Muscle of leg (tissue), 11 donors: ENCODE data around the gene AP1G1. TPM values are rescaled to one million over a fixed set of nuclear protein-coding genes. Genes with fewer than 3 reads are reported as not detected.

ENCODE experiments used
- DNase-seq: peaks from one replicate; pipeline ENCODE4 v3.0.0; 2013
- H3K27ac ChIP-seq: one replicate; pipeline ENCODE4 v1.5.1; 2013; ENCODE audit warnings: mild to moderate bottlenecking, low read length, control low read depth
- H3K27me3 ChIP-seq: one replicate; pipeline ENCODE4 v1.6.1; 2013; ENCODE audit warnings: low read length; ENCODE audit not compliant: control insufficient read depth, insufficient read depth
- H3K36me3 ChIP-seq: one replicate; pipeline ENCODE4 v1.6.1; 2013; ENCODE audit warnings: low read length; ENCODE audit not compliant: control insufficient read depth, insufficient read depth
- H3K4me1 ChIP-seq: one replicate; pipeline ENCODE4 v1.6.1; 2013; ENCODE audit warnings: low read length; ENCODE audit not compliant: control insufficient read depth, insufficient read depth
- H3K4me3 ChIP-seq: one replicate; pipeline ENCODE4 v1.5.1; 2013; ENCODE audit warnings: low read length, control low read depth
- H3K9me3 ChIP-seq: replicated peaks from 2 replicates; pipeline ENCODE4 v1.6.1; 2013; ENCODE audit warnings: low read depth, low read length; ENCODE audit not compliant: control insufficient read depth
- WGBS: methylation state at CpG from one replicate; pipeline ENCODE4 v1.1.5; 2013; ENCODE audit warnings: missing lambda C conversion rate; ENCODE audit not compliant: insufficient coverage; 5-methylcytosine and 5-hydroxymethylcytosine counted together
- polyA plus RNA-seq, 8 donors: library from polyadenylated mRNA; unstranded; fragments of 120-200 nt; gene quantifications; one replicate each; pipeline versions ENCODE4 v1.2.1 to v1.2.3, GENCODE V29; 2013; ENCODE audit warnings: inconsistent platforms in 1 of 8, low replicate concordance in 1 of 8; ENCODE audit not compliant: insufficient read length in 8 of 8, insufficient read depth in 1 of 8
- total RNA-seq: library from RNA; stranded (reverse); fragments of 120-200 nt; gene quantifications from one replicate; pipeline ENCODE4 v1.2.4, GENCODE V29; 2013

AP1G1 gene
- total and polyA plus RNA-seq, 9 donors: 33.7 to 42.7 (median 38.8) TPM

- peak; percentile 39 for DNase-seq
- 70% methylated on average over 2 of the region's 3 CpGs for WGBS
- Histone ChIP-seq H3K27ac (no peak overlapping the region), H3K9me3 (no peaks in the 10 kb centered on the region), H3K27me3 (no peaks in the 10 kb centered on the region), H3K4me3 (no peak overlapping the region), H3K36me3 (peaks cover 28% of the 10 kb centered on the region), H3K4me1 (no peaks in the 10 kb centered on the region)
These were observed 41.4 kb downstream of the AP1G1 start for GRCh38 chr16:71767060-71767900.

DNA sequence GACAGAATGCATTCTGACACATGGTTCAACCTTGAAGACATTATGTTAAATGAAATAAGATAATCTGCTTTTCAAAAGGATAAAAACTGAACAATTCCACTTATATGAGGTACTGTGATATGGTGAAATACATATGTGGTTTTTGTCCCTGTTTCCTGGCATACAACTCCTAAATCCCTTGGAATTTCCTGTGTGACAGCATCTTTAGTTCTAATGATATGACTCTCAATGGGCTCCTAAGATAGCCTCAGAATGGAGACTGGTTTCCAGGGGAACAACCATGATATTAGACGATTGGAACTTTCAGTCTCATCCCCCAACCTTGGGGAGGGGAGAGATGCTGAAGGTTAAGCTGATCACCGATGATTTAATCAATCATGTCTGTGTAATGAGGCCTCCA is 46.4 kb downstream of the AP1G1 start:
- Histone ChIP-seq H3K4me3 (no peak overlapping the region), H3K27ac (no peak overlapping the region), H3K9me3 (no peaks in the 10 kb centered on the region), H3K4me1 (no peaks in the 10 kb centered on the region), H3K36me3 (peaks cover 29% of the 10 kb centered on the region), H3K27me3 (no peaks in the 10 kb centered on the region)
- 100% methylated on average over 1 of the region's 2 CpGs for WGBS
- DNase-seq: no peak

DNA sequence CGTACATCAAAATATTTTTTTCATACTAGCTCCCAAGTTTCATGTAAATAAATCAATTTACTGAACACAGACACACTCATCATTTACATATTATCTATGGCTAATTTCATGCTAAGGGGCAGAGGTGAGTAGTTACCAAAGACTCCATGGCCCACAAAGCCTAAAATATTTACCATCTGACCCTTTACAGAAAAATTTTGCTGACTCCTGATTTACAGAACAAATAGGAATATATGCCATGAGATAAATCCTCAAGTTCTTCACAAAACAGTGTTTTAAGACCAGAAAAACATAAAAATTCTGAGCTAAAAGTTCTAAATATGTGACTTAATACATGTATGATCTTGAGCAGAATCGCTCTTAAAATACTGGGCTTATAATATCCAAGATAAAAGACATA is 47.5 kb downstream of the AP1G1 start:
- no peak overlapping the region for H3K27ac ChIP-seq
- 86% methylated on average over 1 of the region's 2 CpGs for whole genome bisulfite sequencing
- H3K4me1 ChIP-seq: no peaks in the 10 kb centered on the region
- H3K4me3 ChIP-seq: no peak overlapping the region
- H3K36me3 ChIP-seq: peaks cover 35% of the 10 kb centered on the region
- no peaks in the 10 kb centered on the region for H3K9me3 ChIP-seq
- DNase-seq: no peak
- H3K27me3 ChIP-seq: no peaks in the 10 kb centered on the region

DNA sequence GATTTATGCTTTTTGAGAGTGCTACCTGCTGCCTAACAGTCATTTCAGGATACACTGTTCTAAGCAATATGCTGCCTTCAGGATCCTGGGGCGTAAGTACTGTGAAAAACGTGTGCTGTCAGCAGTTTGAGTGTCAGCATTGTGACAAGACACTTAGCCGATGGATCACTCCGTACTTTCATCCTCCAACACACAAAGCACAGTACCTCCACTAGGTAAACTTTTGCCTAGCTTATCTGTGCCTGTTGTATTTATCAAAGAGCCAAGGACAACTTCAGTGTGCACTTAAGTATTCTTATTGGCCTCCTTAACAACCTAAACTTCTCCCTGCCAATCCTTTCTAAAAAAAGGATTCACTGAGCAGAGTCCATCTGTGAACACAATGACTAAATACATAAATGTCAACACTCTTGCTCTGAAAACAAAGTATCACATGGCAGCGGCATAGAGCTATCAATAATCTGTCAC is 50.3 kb downstream of the AP1G1 start:
- peaks cover 55% of the 10 kb centered on the region for H3K36me3 ChIP-seq
- H3K4me1 ChIP-seq: no peaks in the 10 kb centered on the region
- no peaks in the 10 kb centered on the region for H3K9me3 ChIP-seq
- no peak overlapping the region for H3K4me3 ChIP-seq
- no peak overlapping the region for H3K27ac ChIP-seq
- DNase-seq: no peak
- WGBS: 97% methylated on average over 5 of the region's 5 CpGs
- no peaks in the 10 kb centered on the region for H3K27me3 ChIP-seq

GRCh38 chr16:71754652-71755051 is 54.0 kb downstream of the AP1G1 start:
- Histone ChIP-seq H3K27me3 (no peaks in the 10 kb centered on the region), H3K9me3 (no peaks in the 10 kb centered on the region), H3K36me3 (peaks cover 49% of the 10 kb centered on the region), H3K4me1 (no peaks in the 10 kb centered on the region), H3K4me3 (no peak overlapping the region), H3K27ac (no peak overlapping the region)
- no peak for DNase-seq
- WGBS: no CpG with 5 or more reads among the region's 2 CpGs

DNA sequence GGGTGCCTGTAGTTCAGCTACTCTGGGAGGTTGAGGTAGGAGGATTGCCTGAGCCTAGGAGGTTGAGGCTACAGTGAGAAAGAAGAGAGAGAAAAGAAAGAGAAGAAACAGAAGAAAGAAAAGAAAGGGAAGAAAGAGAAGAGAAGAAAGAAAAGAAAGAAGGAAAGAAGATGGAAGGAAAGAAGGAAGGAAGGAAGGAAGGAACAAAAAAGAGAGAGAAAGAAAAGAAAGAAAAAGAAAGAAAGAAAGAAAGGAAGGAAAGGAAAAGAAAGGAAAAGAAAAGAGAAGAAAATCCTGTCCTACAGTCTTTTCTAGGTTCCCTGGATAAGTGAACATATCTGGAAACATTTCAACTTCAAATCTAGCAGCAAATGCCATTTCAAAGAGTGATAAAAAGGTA is 54.5 kb downstream of the AP1G1 start:
- no peaks in the 10 kb centered on the region for H3K27me3 ChIP-seq
- no peaks in the 10 kb centered on the region for H3K4me1 ChIP-seq
- H3K4me3 ChIP-seq: no peak overlapping the region
- H3K36me3 ChIP-seq: peaks cover 54% of the 10 kb centered on the region
- no peak overlapping the region for H3K27ac ChIP-seq
- no peak for DNase-seq
- H3K9me3 ChIP-seq: no peaks in the 10 kb centered on the region

DNA sequence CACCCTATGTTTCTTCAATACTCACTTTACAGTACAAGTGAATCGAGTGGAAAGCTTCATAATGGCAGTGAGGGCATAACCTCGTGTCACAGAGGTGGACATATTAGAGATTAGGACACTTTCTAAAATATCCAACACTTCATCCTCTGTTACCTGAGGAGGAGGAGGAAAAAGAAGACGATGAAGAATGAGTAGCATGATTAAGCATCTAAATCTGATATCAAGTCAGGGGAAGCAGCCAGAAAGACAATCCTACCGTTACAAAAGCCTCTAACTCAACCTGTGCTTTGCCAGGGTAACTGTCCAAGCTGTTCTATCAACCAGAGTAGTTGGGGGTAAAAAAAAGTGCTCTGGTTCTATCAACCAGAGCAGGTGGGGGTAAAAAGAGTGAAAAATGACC is 60.4 kb downstream of the AP1G1 start:
- no peak overlapping the region for H3K27ac ChIP-seq
- no peaks in the 10 kb centered on the region for H3K9me3 ChIP-seq
- H3K4me3 ChIP-seq: no peak overlapping the region
- DNase-seq: no peak
- H3K36me3 ChIP-seq: peaks cover 62% of the 10 kb centered on the region
- no peaks in the 10 kb centered on the region for H3K4me1 ChIP-seq
- WGBS: no CpG with 5 or more reads among the region's 4 CpGs
- H3K27me3 ChIP-seq: no peaks in the 10 kb centered on the region

DNA sequence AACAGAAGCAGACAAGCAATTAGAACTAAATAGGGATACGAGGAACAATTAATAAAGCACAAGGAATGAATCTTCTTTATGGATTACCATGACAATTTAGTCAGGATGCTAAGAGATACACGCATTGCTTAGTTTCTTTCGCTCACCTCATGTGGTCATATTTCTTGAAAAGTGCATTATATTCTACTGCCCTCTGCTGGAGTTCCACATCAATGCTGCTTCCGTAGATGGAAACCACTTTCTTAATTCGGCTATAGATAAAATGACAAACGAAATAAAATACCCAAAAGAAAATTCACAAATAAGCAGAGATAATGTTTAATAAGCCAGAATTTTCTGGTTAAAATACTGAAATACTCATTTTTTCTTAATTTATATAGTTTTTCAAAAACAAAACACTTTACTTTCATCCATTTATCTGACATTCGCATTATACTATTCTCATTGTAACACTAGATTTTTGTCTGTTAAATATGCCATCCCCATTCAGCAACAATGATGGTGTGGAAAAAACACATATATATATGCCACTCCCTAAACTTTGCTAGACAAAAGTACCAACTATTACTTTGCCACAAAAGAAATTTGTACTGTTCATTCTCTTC is 62.1 kb downstream of the AP1G1 start:
- Histone ChIP-seq H3K9me3 (no peaks in the 10 kb centered on the region), H3K4me1 (no peaks in the 10 kb centered on the region), H3K4me3 (no peak overlapping the region), H3K27ac (no peak overlapping the region), H3K27me3 (no peaks in the 10 kb centered on the region), H3K36me3 (peaks cover 61% of the 10 kb centered on the region)
- DNase-seq: peak; percentile 26
- no CpG with 5 or more reads among the region's 7 CpGs for WGBS

DNA sequence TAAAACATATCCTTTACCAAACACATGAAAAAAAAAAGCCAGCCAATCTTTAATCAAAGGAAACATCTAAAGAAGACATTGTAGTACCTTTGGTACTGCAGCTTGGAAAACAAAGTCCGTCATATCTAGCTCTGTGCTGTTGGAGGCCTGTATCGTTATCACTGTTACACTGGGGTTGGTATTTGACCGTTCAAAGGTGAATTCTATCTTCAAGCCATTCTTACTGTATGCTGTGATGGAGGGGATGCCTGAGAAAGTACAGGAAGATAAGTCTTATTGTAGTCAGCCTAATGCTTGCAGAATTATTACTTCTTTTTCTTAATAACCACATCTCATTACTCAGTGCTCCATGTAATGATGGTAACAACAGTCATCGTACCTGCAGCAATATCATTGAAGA is 69.8 kb downstream of the AP1G1 start:
- H3K27ac ChIP-seq: no peak overlapping the region
- no peak for DNase-seq
- peaks cover 37% of the 10 kb centered on the region for H3K36me3 ChIP-seq
- no peaks in the 10 kb centered on the region for H3K9me3 ChIP-seq
- no CpG with 5 or more reads among the region's 4 CpGs for WGBS
- no peaks in the 10 kb centered on the region for H3K4me1 ChIP-seq
- no peaks in the 10 kb centered on the region for H3K27me3 ChIP-seq
- H3K4me3 ChIP-seq: no peak overlapping the region

- 97% methylated on average over 4 of the region's 6 CpGs for WGBS
- DNase-seq: no peak
- Histone ChIP-seq H3K4me1 (peaks cover 2% of the 10 kb centered on the region), H3K4me3 (no peak overlapping the region), H3K27ac (no peak overlapping the region), H3K27me3 (no peaks in the 10 kb centered on the region), H3K9me3 (no peaks in the 10 kb centered on the region), H3K36me3 (peaks cover 41% of the 10 kb centered on the region)
These were observed 71.1 kb downstream of the AP1G1 start for GRCh38 chr16:71737501-71737900.
